PC-3 (cell line): Measurements from ENCODE around the gene IFI6.

ENCODE experiments used
- CTCF ChIP-seq: fragments of 300-600 bp; sonication (generic); conservative IDR thresholded peaks from 2 replicates; pipeline ENCODE4 v1.5.1; 2017; ENCODE audit warnings: antibody characterized with exemption, low read depth, mild to moderate bottlenecking, low read length
- EZH2 ChIP-seq: fragments of 300-600 bp; sonication (generic); IDR thresholded peaks from one replicate; pipeline ENCODE4 v1.6.1; 2017; ENCODE audit warnings: antibody characterized with exemption, mild to moderate bottlenecking, low read length; ENCODE audit not compliant: unreplicated experiment
- EZH2phosphoT487 ChIP-seq: fragments of 300-600 bp; sonication (generic); IDR thresholded peaks from 2 replicates; pipeline ENCODE4 v1.6.1; 2018; ENCODE audit warnings: mild to moderate bottlenecking, antibody characterized with exemption, low read length, borderline replicate concordance

DNA sequence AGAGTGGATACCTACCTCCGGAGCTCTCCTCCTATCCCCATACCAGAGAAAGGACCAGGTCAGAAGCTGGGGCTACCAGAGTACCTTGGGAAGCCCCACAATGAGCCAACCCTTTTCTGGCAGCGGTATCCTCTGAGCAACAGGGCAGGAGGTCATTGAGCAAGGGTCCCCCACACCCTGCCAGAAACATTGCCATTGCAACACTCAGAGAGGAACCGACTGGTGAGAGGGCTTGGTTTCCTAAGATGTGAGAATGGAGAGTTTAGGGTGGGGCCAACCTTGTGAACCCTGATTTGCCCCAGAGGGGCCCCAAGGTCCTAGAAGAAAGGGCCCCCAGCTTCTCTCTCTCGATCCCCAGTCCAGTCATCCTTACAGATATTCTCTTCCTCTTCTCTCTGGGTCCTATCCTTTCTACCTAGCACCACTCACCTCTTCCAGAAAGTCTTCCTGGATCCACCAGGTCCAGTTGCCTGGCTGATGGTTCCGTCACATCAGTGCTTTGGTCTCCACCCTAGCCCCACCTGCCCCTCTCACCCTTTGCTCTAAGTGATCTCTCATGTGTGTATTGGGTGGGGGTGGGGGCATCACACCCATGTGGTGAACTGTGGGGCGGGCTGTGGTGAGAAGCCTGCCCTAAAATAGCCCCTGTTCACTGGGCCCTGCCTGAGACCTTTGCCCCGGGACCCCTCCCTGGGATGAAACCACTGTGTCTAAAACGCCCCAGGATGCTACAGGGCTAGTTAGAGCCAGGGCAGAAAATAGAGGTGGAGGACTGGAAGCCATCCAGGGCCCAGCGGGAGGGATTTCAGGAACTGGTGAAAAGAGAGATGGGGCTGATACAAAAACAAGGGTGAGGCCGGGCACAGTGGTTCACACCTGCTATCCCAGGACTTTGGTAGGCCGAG is 45.7 kb downstream of the IFI6 start:
- TF ChIP-seq EZH2 (no peak), CTCF (no peak), EZH2phosphoT487 (no peak)
